MCF 10A (cell line): Measurements from ENCODE around the gene MKS1. TPM values are rescaled to one million over a fixed set of nuclear protein-coding genes. Genes with fewer than 3 reads are reported as not detected.

ENCODE experiments used
- BruUV-seq: library from RNA; stranded (reverse); fragments of 400-500 nt; replicated peaks from 2 replicates; lab custom pipeline; 2021; lab: Mats Ljungman, UMichigan
- CTCF ChIA-PET: fragments of 300-600 bp; sonication (Branson Sonifier 250); formaldehyde crosslinking; extraction: SDS; loops from one replicate; lab custom pipeline; 2021; ENCODE audit warnings: antibody characterized with exemption, inconsistent platforms; lab: Yijun Ruan, JAX
- POLR2A ChIA-PET: fragments of 300-600, 350-650 bp; sonication (Branson Sonifier 250); formaldehyde crosslinking; extraction: SDS; loops from one replicate; lab custom pipeline; 2020; ENCODE audit warnings: antibody characterized with exemption, inconsistent platforms; lab: Yijun Ruan, JAX
- DNase-seq: peaks from one replicate; pipeline ENCODE4 v3.0.0-alpha.2; 2018; ENCODE audit not compliant: unreplicated experiment
- H3K27ac Mint-ChIP-seq: one replicate; pipeline ENCODE4 v1.8.0; 2022; ENCODE audit warnings: mild to moderate bottlenecking, low read depth, mixed read lengths; ENCODE audit not compliant: unreplicated experiment
- H3K27me3 Mint-ChIP-seq: one replicate; pipeline ENCODE4 v1.8.0; 2022; ENCODE audit warnings: mixed read lengths; ENCODE audit not compliant: insufficient read depth, unreplicated experiment
- H3K36me3 Mint-ChIP-seq: one replicate; pipeline ENCODE4 v1.8.0; 2022; ENCODE audit warnings: mild to moderate bottlenecking, moderate library complexity, mixed read lengths; ENCODE audit not compliant: insufficient read depth, unreplicated experiment
- H3K4me1 Mint-ChIP-seq: one replicate; pipeline ENCODE4 v1.8.0; 2022; ENCODE audit warnings: mixed read lengths; ENCODE audit not compliant: insufficient read depth, unreplicated experiment
- H3K4me3 Mint-ChIP-seq: one replicate; pipeline ENCODE4 v1.8.0; 2022; ENCODE audit warnings: mild to moderate bottlenecking, moderate library complexity, mixed read lengths; ENCODE audit not compliant: unreplicated experiment
- H3K9me3 Mint-ChIP-seq: one replicate; pipeline ENCODE4 v1.8.0; 2022; ENCODE audit warnings: mixed read lengths; ENCODE audit not compliant: unreplicated experiment
- CTCF ChIP-seq: fragments of 200-600 bp; IDR thresholded peaks from one replicate; pipeline ENCODE4 v1.8.0; 2022; ENCODE audit warnings: antibody characterized with exemption, mild to moderate bottlenecking; ENCODE audit not compliant: unreplicated experiment
- intact Hi-C: fragments of 100-400 bp; cut with micrococcal nuclease; formaldehyde crosslinking; loops from 2 replicates; pipeline ENCODE4 v1.14.1; 2022
- total RNA-seq: library from RNA; stranded (reverse); gene quantifications from 2 replicates; pipeline ENCODE4 v1.2.3, GENCODE V29; 2022

The MKS1 gene
- total RNA-seq, 1 experiment from 2014 or later = 15.4 TPM

DNA sequence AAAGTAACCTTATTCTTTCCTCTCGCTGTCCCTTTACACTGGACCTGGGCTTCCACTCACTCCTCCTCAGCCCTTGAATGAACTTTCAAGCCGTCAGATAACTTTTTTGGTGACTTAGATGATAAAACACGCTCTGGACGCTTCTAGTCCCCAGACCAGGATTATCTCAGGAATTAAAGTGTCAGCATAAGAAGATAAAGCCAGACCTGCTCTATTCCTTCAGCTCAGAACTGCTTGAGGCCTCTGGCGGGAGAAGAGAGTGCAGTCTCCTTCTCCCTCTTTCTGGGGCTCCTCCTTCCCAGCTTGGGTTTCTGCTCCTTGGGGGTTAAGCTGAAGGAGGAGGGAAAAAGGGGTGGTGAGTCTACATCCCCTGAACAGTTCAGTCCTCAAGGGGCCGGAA lies 25.9 kb upstream of the MKS1 start:
- ChIA-PET CTCF (no interaction called here), POLR2A (no interaction called here)
- H3K36me3 Mint-ChIP-seq = no peaks in the 10 kb centered on the region
- H3K4me3 Mint-ChIP-seq = no peak overlapping the region
- no peaks in the 10 kb centered on the region for H3K9me3 Mint-ChIP-seq
- intact Hi-C loops = no loop called here
- H3K4me1 Mint-ChIP-seq = no peaks in the 10 kb centered on the region
- DNase-seq = no peak
- no peak for TF ChIP-seq CTCF
- BruUV-seq = no TSS peak
- H3K27me3 Mint-ChIP-seq = peaks cover 65% of the 10 kb centered on the region
- H3K27ac Mint-ChIP-seq = no peak overlapping the region

- ChIA-PET POLR2A (no interaction called here), CTCF (interaction anchor here (0.6 kb wide), 1 partner anchor 921 kb away, joined by 3 read pairs; no protein-coding TSS in a partner anchor)
- BruUV-seq = no TSS peak
- intact Hi-C loops = no loop called here
- Mint-ChIP-seq H3K36me3 (no peaks in the 10 kb centered on the region), H3K27ac (no peak overlapping the region), H3K27me3 (peaks cover 90% of the 10 kb centered on the region), H3K4me3 (no peak overlapping the region), H3K9me3 (no peaks in the 10 kb centered on the region), H3K4me1 (no peaks in the 10 kb centered on the region)
- TF ChIP-seq CTCF = no peak
- peak; percentile 21 for DNase-seq
These were observed 23.2 kb upstream of the MKS1 start for GRCh38 chr17:58242171-58242784.

DNA sequence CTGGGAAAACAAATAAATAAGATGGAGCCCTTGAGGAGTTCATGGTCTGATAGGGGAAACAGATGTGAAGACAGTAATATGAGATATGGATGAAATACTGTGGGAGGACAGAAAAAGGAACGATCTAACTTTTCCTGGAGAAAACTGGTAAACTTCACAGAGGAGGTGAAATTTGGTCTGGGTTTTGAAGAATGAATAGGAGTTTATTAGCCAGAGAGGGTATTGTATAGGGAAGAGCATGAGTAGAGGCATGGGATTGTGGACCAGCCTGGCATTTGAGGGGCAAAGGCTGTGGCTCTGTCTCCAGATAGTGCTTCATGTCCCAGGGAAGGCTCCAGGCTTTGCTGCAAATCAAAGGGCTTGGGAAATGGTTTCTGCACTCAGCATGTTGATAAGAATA lies 20.9 kb upstream of the MKS1 start:
- ChIA-PET CTCF (no interaction called here), POLR2A (no interaction called here)
- intact Hi-C loops = no loop called here
- peaks cover 98% of the 10 kb centered on the region for H3K27me3 Mint-ChIP-seq
- H3K4me1 Mint-ChIP-seq = no peaks in the 10 kb centered on the region
- BruUV-seq = no TSS peak
- no peaks in the 10 kb centered on the region for H3K36me3 Mint-ChIP-seq
- DNase-seq = no peak
- no peaks in the 10 kb centered on the region for H3K9me3 Mint-ChIP-seq
- H3K27ac Mint-ChIP-seq = no peak overlapping the region
- no peak overlapping the region for H3K4me3 Mint-ChIP-seq
- TF ChIP-seq CTCF = no peak

GRCh38 chr17:58238147-58238634 lies 19.1 kb upstream of the MKS1 start, which contains the start of gene LPO:
Gene LPO (plus strand): TSS chr17:58238584. CDS start chr17:58242980, 4,396 bp downstream.
- BruUV-seq = no TSS peak
- CTCF ChIA-PET = interaction anchor here (1.0 to 2.0 kb wide), 2 partner anchors 9 to 12 kb away, joined by 3 to 7 read pairs; no protein-coding TSS in a partner anchor

More at GRCh38 chr17:58238147-58238634, 19.1 kb upstream of the MKS1 start, which contains the start of gene LPO:
- POLR2A ChIA-PET = interaction anchor here (0.8 kb wide), 1 partner anchor 21 kb away, joined by 3 read pairs; no protein-coding TSS in a partner anchor
- no peak within 1 kb of the TSS for H3K27ac Mint-ChIP-seq
- H3K36me3 Mint-ChIP-seq = no peaks in the 10 kb centered on the region
- H3K27me3 Mint-ChIP-seq = peaks cover 95% of the 10 kb centered on the region
- H3K4me1 Mint-ChIP-seq = no peaks in the 10 kb centered on the region
- peak; percentile 14 for DNase-seq
- no peak for TF ChIP-seq CTCF
- no peaks in the 10 kb centered on the region for H3K9me3 Mint-ChIP-seq
- intact Hi-C loops = no loop called here
- H3K4me3 Mint-ChIP-seq = no peak within 1 kb of the TSS
